ENCODE data around the gene EPHB1.

DNA sequence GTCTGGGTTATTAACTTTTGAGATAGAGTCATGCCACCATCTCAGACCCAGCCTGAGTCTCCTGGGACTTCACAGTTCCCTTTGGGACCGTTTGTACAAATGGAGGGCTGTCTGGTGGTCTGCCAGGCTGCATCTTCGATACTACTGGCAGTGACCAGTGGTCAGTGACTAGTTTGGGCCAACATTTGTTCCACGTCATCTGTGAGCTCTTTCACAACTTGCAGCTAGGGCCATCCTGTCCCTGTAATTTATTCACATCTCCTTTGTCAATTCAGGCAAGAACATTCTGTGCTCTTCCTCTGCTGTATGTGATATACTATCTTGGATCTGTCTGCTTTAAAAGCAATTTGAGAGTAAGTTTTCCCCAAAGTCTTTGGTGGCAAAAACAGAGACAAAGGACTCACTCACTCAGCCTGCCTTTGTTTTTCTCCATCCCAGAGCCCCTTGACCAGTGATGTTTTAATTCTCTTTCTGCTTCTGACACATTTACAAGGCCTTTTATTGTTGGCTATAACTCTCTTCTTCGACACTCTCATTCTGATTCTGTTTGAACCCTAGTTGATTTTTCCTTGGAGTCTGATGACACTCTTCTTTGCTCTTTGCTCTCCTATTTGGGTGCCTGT lies 353.4 kb downstream of the EPHB1 start:
- TF ChIP-seq GATA3 (IDR thresholded peaks at IDR 0.05; ENCODE audit: low read depth, low read length) (no peak), GATA2 (IDR thresholded peaks at IDR 0.05; ENCODE audit: low read depth, low read length) (no peak)

Data from SH-SY5Y (cell line).